Measurements from ENCODE around the gene PHF21A. TPM values are rescaled to one million over a fixed set of nuclear protein-coding genes. Genes with fewer than 3 reads are reported as not detected.

Gene PHF21A
- total and polyA plus RNA-seq, 2 of the 13 experiments (the other 11 are each of a cell fraction or from before 2014, with no cell fraction given), result 4.1 to 34.6 TPM

DNA sequence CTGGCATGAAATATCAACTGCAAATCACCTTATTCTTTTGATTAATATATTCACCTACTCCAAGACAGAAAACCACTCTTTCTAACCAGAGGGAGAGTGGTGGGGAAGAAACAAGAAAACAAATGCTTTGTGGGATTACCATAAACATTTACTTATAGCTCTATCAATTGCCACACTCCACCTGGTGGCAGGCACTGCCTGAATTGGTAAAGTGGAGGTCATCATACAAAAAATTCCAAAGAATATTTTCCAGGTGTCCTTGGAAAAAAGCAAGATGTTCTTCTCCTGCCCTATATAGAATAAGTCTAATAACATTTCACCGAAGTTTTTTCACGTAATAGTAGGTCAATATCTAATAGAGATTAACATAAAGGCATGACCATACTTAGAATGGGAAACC, 45.3 kb downstream of the PHF21A start:
- ATAC-seq, result no peak
- peaks cover 0 to 4% of the 10 kb centered on the region in 2 experiments; a peak in 3 of 5 replicates for H3K36me3 ChIP-seq (replicated peaks in 1 of 2; ENCODE audit: control insufficient read depth in 1 of 2, insufficient read depth in 2 of 2, low read length in 2 of 2)
- H3K4me2 ChIP-seq (ENCODE audit: low read depth, low read length), result no peak overlapping the region
- ChIA-PET POLR2A (no interaction called here), CTCF (ENCODE audit: low intra/inter-chr PET ratio, low total read pairs) (no interaction called here)
- intact Hi-C loops (cut with micrococcal nuclease; ENCODE audit: unreplicated experiment) (no loop called here), in situ Hi-C loops (cut with HindIII; ENCODE audit: extremely low pct_ligation_motif_present, low pct_unique_long_range_greater_than_20kb) (no loop called here)
- WGBS (ENCODE audit: low lambda C conversion rate), result 96% methylated on average over 2 of the region's 2 CpGs
- FAIRE-seq, result no peak
- no peak overlapping the region for H3K27ac ChIP-seq (ENCODE audit: extremely low read length, insufficient read depth, low read length)
- TF ChIP-seq TEAD2 (CRISPR knock-in tag; IDR thresholded peaks at IDR 0.05), result no peak
- no peak for TF ChIP-seq SYNCRIP (IDR thresholded peaks at IDR 0.05; ENCODE audit: insufficient read depth, low read depth, low read length)
- no peak for TF ChIP-seq CHCHD3 (CRISPR knock-in tag; IDR thresholded peaks at IDR 0.05)
- no peak for TF ChIP-seq DMAP1 (CRISPR knock-in tag; IDR thresholded peaks at IDR 0.05)
- TF ChIP-seq, protein P1, sequence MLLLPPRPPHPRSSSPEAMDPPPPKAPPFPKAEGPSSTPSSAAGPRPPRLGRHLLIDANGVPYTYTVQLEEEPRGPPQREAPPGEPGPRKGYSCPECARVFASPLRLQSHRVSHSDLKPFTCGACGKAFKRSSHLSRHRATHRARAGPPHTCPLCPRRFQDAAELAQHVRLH (CRISPR knock-in tag; IDR thresholded peaks at IDR 0.05; ENCODE audit: borderline replicate concordance, low read depth), result no peak
- no peak for DNase-seq (ENCODE audit: low spot score)
- H3K9ac ChIP-seq (ENCODE audit: insufficient read depth, low read depth, low read length), result no peak overlapping the region
- no peak overlapping the region for H2AFZ ChIP-seq (ENCODE audit: low read length)
- H3K79me2 ChIP-seq (ENCODE audit: insufficient read depth, low read length), result no peaks in the 10 kb centered on the region
- no peaks in the 10 kb centered on the region for H3K9me3 ChIP-seq (ENCODE audit: low read length)
- H3K4me1 ChIP-seq (ENCODE audit: insufficient read depth, low read length), result peaks cover 5% of the 10 kb centered on the region; the same call in 1 of the 2 replicates
- BruUV-seq (replicated peaks), result no TSS peak
- H4K20me1 ChIP-seq (ENCODE audit: insufficient read depth, low read length), result no peaks in the 10 kb centered on the region
- H3K4me3 ChIP-seq (replicated peaks in 1 of 3; ENCODE audit: insufficient read depth in 1 of 3, low read depth in 2 of 3, low read length in 3 of 3), result no peak overlapping the region
- no peaks in the 10 kb centered on the region for H3K27me3 ChIP-seq (ENCODE audit: control insufficient read depth in 1 of 2, insufficient read depth in 2 of 2, low read length in 2 of 2)

DNA sequence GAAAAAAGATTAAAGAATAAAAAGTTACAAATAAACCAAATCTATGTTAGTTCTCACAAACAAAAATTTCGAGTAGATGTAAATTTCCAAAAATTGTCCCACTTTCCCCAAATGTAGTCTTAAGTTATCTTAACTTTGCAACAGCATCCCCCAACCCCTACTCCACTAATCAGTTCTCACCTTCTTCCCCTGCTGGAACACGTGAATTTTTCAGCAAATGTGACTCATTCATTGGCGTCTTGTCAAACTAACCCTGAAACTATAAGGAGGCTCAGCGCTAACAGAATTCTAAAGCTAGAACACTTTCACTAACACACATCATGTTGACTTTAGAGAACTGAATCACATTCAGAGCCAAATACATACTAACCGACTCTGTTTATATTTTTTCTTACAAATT, 46.1 kb downstream of the PHF21A start:
- intact Hi-C loops (cut with micrococcal nuclease; ENCODE audit: unreplicated experiment) (no loop called here), in situ Hi-C loops (cut with HindIII; ENCODE audit: extremely low pct_ligation_motif_present, low pct_unique_long_range_greater_than_20kb) (no loop called here)
- no peak for ATAC-seq
- no peak for FAIRE-seq
- no peaks in the 10 kb centered on the region for H3K79me2 ChIP-seq (ENCODE audit: insufficient read depth, low read length)
- H3K9ac ChIP-seq (ENCODE audit: insufficient read depth, low read depth, low read length), result no peak overlapping the region
- H3K27ac ChIP-seq (ENCODE audit: extremely low read length, insufficient read depth, low read length), result no peak overlapping the region
- no peaks in the 10 kb centered on the region for H3K27me3 ChIP-seq (ENCODE audit: control insufficient read depth in 1 of 2, insufficient read depth in 2 of 2, low read length in 2 of 2)
- 0 out of 2 replicates have a peak, but pooled peaks cover 2% of the 10 kb centered on the region for H4K20me1 ChIP-seq (ENCODE audit: insufficient read depth, low read length)
- no peak overlapping the region for H2AFZ ChIP-seq (ENCODE audit: low read length)
- 76% methylated on average over 5 of the region's 5 CpGs for WGBS (ENCODE audit: low lambda C conversion rate)
- no TSS peak for BruUV-seq (replicated peaks)
- CTCF ChIA-PET (ENCODE audit: low intra/inter-chr PET ratio, low total read pairs), result no interaction called here
- no peak overlapping the region for H3K4me3 ChIP-seq (replicated peaks in 1 of 3; ENCODE audit: insufficient read depth in 1 of 3, low read depth in 2 of 3, low read length in 3 of 3)
- POLR2A ChIA-PET, result no interaction called here
- no peak overlapping the region for H3K4me2 ChIP-seq (ENCODE audit: low read depth, low read length)
- peaks cover 0 to 4% of the 10 kb centered on the region in 2 experiments; a peak in 3 of 5 replicates for H3K36me3 ChIP-seq (replicated peaks in 1 of 2; ENCODE audit: control insufficient read depth in 1 of 2, insufficient read depth in 2 of 2, low read length in 2 of 2)
- H3K9me3 ChIP-seq (ENCODE audit: low read length), result no peaks in the 10 kb centered on the region
- H3K4me1 ChIP-seq (ENCODE audit: insufficient read depth, low read length), result peaks cover 5% of the 10 kb centered on the region; the same call in 1 of the 2 replicates
- DNase-seq (ENCODE audit: low spot score), result no peak
- no peak for TF ChIP-seq SMAD1 (CRISPR knock-in tag; IDR thresholded peaks at IDR 0.05; ENCODE audit: borderline replicate concordance, low read depth)
- TF ChIP-seq, protein P2, sequence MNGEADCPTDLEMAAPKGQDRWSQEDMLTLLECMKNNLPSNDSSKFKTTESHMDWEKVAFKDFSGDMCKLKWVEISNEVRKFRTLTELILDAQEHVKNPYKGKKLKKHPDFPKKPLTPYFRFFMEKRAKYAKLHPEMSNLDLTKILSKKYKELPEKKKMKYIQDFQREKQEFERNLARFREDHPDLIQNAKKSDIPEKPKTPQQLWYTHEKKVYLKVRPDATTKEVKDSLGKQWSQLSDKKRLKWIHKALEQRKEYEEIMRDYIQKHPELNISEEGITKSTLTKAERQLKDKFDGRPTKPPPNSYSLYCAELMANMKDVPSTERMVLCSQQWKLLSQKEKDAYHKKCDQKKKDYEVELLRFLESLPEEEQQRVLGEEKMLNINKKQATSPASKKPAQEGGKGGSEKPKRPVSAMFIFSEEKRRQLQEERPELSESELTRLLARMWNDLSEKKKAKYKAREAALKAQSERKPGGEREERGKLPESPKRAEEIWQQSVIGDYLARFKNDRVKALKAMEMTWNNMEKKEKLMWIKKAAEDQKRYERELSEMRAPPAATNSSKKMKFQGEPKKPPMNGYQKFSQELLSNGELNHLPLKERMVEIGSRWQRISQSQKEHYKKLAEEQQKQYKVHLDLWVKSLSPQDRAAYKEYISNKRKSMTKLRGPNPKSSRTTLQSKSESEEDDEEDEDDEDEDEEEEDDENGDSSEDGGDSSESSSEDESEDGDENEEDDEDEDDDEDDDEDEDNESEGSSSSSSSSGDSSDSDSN (CRISPR knock-in tag; IDR thresholded peaks at IDR 0.05), result no peak
- no peak for TF ChIP-seq DPF2 (CRISPR knock-in tag; IDR thresholded peaks at IDR 0.05; ENCODE audit: borderline replicate concordance, low read depth)
- no peak for TF ChIP-seq ZNF746 (CRISPR knock-in tag; IDR thresholded peaks at IDR 0.05)
- TF ChIP-seq ZBTB42 (CRISPR knock-in tag; IDR thresholded peaks at IDR 0.05), result no peak
- TF ChIP-seq, protein P3, sequence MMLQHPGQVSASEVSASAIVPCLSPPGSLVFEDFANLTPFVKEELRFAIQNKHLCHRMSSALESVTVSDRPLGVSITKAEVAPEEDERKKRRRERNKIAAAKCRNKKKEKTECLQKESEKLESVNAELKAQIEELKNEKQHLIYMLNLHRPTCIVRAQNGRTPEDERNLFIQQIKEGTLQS (CRISPR knock-in tag; IDR thresholded peaks at IDR 0.05), result no peak
- no peak for TF ChIP-seq ZNF484 (CRISPR knock-in tag; IDR thresholded peaks at IDR 0.05; ENCODE audit: borderline replicate concordance, low read depth)
- no peak for TF ChIP-seq POLR2G (IDR thresholded peaks at IDR 0.05; ENCODE audit: low read depth, low read length)
- TF ChIP-seq, protein P4, sequence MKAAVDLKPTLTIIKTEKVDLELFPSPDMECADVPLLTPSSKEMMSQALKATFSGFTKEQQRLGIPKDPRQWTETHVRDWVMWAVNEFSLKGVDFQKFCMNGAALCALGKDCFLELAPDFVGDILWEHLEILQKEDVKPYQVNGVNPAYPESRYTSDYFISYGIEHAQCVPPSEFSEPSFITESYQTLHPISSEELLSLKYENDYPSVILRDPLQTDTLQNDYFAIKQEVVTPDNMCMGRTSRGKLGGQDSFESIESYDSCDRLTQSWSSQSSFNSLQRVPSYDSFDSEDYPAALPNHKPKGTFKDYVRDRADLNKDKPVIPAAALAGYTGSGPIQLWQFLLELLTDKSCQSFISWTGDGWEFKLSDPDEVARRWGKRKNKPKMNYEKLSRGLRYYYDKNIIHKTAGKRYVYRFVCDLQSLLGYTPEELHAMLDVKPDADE (CRISPR knock-in tag; IDR thresholded peaks at IDR 0.05), result no peak
- no peak for TF ChIP-seq SALL2 (CRISPR knock-in tag; IDR thresholded peaks at IDR 0.05)
- no peak for TF ChIP-seq MAFF (IDR thresholded peaks at IDR 0.05; ENCODE audit: low read depth, low read length)
